OCI-LY3 (cell line): ENCODE measurements around the gene C12orf60.

Experiments used
- EZH2phosphoT487 ChIP-seq: fragments of 200-600 bp; shearing (Covaris generic); IDR thresholded peaks from 2 replicates; pipeline ENCODE4 v1.6.1; 2018; ENCODE audit warnings: antibody characterized with exemption, mixed run types, low read depth
- TF ChIP-seq, protein P1 (sequence below): fragments of 200-600, 300-600 bp; sonication (generic); IDR thresholded peaks from 2 replicates; pipeline ENCODE4 v1.5.1; 2014; ENCODE audit warnings: antibody characterized with exemption, low read length, low read depth

DNA sequence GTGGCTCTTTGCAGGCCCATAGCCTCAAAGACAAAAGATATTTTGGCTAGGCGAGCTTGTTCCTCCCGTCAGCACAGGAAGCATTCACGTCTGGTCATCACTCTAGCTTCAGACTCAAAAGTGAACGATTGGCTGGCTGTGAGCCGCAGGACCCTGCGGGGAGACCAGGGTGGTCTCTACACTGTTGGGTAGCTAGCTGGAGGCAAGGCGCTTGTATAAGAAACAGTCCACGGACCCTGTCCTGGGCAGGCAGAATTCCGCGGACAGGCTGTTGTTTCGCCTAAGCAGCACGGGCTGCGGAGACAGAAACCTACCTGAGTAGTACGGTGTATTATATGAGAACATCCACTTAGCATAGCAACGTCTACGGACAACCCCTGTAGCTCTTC is 29.8 kb upstream of the C12orf60 start:
- TF ChIP-seq, protein P1, sequence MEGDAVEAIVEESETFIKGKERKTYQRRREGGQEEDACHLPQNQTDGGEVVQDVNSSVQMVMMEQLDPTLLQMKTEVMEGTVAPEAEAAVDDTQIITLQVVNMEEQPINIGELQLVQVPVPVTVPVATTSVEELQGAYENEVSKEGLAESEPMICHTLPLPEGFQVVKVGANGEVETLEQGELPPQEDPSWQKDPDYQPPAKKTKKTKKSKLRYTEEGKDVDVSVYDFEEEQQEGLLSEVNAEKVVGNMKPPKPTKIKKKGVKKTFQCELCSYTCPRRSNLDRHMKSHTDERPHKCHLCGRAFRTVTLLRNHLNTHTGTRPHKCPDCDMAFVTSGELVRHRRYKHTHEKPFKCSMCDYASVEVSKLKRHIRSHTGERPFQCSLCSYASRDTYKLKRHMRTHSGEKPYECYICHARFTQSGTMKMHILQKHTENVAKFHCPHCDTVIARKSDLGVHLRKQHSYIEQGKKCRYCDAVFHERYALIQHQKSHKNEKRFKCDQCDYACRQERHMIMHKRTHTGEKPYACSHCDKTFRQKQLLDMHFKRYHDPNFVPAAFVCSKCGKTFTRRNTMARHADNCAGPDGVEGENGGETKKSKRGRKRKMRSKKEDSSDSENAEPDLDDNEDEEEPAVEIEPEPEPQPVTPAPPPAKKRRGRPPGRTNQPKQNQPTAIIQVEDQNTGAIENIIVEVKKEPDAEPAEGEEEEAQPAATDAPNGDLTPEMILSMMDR = no peak
- TF ChIP-seq EZH2phosphoT487 = no peak
